ENCODE data around the gene ZNF764.
A peak's percentile ranks its signal among the peaks of the same experiment; 100 is the strongest.
"Not testable (repeated sequence)": the region's sequence is repeated elsewhere in the genome, so short reads cannot be mapped to it uniquely, and the experiment has no call there.

ZNF764 gene

DNA sequence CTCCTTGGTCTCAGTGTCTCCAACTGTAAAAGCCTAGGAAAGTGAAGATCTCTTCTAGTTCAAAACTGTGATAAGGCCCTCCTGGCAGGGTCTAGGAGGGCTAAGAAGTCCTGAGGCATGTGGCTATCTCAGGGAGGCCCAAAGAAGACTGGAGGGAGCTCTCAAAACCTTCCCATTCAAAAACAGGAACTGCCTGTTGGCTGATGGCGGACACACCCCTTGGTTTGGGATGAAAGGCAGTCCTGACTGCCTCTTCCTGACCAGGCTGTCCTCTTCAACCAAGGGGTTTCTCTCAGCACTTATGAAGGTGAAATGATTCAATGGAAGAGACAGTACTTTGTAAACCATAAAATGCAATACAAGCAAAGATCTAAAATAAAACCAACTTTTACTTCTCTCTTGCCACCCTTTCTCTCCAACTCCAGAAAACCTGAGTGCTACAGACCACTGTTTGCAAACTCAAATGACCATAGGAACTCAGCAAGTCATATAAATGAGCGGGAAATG, 4.7 kb downstream of the ZNF764 start:
- Mint-ChIP-seq H3K4me3 (no peak overlapping the region), H3K36me3 (ENCODE audit: insufficient read depth) (peaks cover 19% of the 10 kb centered on the region), H3K9me3 (no peaks in the 10 kb centered on the region), H3K27me3 (no peaks in the 10 kb centered on the region), H3K27ac (ENCODE audit: low read depth) (peak overlapping the region; percentile 22), H3K4me1 (peaks cover 30% of the 10 kb centered on the region)
- DNase-seq (ENCODE audit: low spot score in 2 of 2) (no peak), ATAC-seq (replicated peaks; ENCODE audit: extremely low read depth, poor library complexity, severe bottlenecking) (no peak)

DNA sequence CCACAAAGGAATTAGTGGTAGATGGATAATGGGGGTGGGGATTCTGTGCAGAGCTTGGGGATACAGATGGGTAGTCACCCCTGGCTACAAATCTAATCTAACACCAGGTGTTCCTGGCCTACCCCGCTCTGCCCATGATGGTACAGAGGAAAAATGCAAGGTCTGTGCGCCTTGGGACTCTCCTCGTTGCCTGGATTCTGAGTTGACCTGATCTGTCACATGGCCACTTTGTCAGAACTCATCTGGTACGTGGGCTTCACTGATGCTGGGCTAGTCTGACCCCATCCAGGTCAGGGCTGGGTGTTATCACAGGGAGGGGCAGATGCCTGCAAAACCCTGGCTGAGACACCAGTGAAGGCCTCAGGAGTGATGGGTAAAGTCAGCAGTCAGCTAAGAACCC, 5.2 kb downstream of the ZNF764 start:
- Mint-ChIP-seq H3K4me1 (peaks cover 30% of the 10 kb centered on the region), H3K36me3 (ENCODE audit: insufficient read depth) (peaks cover 15% of the 10 kb centered on the region), H3K4me3 (no peak overlapping the region), H3K9me3 (no peaks in the 10 kb centered on the region), H3K27ac (ENCODE audit: low read depth) (peak overlapping the region; percentile 22), H3K27me3 (no peaks in the 10 kb centered on the region)
- DNase-seq (ENCODE audit: low spot score in 2 of 2) (no peak), ATAC-seq (replicated peaks; ENCODE audit: extremely low read depth, poor library complexity, severe bottlenecking) (no peak)

DNA sequence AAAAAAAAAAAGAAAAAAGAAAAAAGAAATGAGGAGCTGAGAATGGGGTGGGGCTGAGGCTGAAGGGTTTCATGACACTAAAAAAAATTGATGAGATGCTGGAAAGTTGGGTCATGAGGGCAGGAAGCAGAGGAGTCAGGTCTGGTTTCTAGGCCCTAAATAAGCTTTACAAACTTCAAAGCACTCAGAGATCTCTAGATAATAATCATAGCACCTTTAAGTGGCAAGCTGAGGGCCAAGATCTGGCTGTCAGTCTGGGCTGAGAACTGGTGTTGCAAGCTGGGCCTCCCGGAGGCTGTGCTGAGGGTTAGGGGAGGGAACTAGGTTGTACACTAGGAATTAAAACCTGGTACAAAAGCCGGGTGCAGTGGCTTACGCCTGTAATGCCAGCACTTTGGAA, 6.4 kb downstream of the ZNF764 start:
- peak overlapping the region; percentile 76 for H3K4me3 Mint-ChIP-seq
- peaks cover 13% of the 10 kb centered on the region for H3K36me3 Mint-ChIP-seq (ENCODE audit: insufficient read depth)
- peaks cover 30% of the 10 kb centered on the region for H3K4me1 Mint-ChIP-seq
- H3K27me3 Mint-ChIP-seq, result no peaks in the 10 kb centered on the region
- H3K9me3 Mint-ChIP-seq, result no peaks in the 10 kb centered on the region
- ATAC-seq (replicated peaks; ENCODE audit: extremely low read depth, poor library complexity, severe bottlenecking) (peak; percentile 95), DNase-seq (ENCODE audit: low spot score in 2 of 2) (peak; percentile 37 to 72)
- peak overlapping the region; percentile 92 for H3K27ac Mint-ChIP-seq (ENCODE audit: low read depth)

DNA sequence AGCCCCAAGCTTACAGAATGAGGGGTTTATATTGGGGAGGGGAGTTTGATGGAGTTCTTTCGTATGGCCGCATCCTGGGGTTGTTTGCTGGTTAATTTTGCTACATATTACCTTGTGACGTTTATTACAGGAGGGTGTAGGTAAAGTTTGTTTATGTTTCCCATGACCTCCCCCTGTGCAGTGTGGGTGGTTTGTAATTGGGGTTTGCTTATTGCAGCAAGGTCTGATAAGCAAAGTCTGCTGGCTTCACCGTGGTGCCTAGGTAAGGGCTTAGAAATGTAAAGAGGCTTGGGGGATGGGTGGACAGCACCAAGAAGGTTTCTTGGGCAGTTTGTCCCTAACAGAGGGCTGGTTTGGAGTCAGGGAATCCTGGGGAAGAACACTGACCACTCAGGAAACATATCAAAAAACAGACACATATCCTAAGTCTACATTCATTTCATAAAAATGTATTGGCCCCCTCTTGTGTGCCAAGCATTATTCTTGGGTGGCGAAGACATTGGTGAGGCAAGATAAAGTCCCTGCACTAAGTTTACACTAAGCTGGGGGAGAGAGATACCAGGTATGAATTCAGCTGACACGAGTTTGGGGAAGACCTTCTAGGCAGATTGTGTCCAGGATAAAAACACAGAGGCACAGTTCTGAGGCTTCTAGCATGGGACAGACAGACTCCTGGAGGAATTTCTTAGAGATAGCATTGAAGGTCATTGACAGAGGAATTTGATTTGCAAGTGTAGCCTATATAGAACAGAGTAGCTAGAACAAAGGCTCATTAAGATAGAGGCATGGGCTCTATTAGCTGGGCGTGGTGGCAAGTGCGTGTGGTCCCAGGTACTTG, 9.5 kb downstream of the ZNF764 start:
- Mint-ChIP-seq H3K36me3 (ENCODE audit: insufficient read depth) (peaks cover 7% of the 10 kb centered on the region), H3K4me1 (peaks cover 23% of the 10 kb centered on the region), H3K4me3 (no peak overlapping the region), H3K9me3 (no peaks in the 10 kb centered on the region), H3K27me3 (no peaks in the 10 kb centered on the region), H3K27ac (ENCODE audit: low read depth) (peak overlapping the region; percentile 35)
- DNase-seq (ENCODE audit: low spot score in 2 of 2), result no peak
- ATAC-seq (replicated peaks; ENCODE audit: extremely low read depth, poor library complexity, severe bottlenecking), result no peak

DNA sequence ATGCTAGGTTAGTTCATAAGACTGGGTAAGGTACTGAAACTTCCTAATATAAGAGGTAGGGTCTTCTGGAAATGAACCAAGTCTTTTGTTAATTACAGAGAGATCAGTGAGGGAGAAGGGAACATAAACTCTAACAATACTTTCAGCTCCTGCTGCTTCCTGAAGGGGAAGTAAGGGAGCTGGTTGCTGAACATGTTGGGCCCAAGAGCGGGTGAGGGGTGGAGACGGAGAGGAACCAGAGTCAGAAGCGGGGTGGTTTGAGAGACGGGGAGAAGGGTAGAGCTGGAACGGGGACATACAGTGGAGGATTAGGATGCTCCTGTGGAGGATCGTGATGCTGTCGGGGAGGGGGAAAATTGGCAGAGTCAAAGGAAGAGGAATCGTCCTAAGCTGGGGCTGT, 12.1 kb downstream of the ZNF764 start:
- Mint-ChIP-seq H3K4me3 (no peak overlapping the region), H3K9me3 (no peaks in the 10 kb centered on the region), H3K27me3 (no peaks in the 10 kb centered on the region), H3K4me1 (peaks cover under 1% of the 10 kb centered on the region), H3K27ac (ENCODE audit: low read depth) (peak overlapping the region; percentile 20), H3K36me3 (ENCODE audit: insufficient read depth) (peaks cover 1% of the 10 kb centered on the region)
- ATAC-seq (replicated peaks; ENCODE audit: extremely low read depth, poor library complexity, severe bottlenecking), result no peak
- DNase-seq (ENCODE audit: low spot score in 2 of 2), result no peak

DNA sequence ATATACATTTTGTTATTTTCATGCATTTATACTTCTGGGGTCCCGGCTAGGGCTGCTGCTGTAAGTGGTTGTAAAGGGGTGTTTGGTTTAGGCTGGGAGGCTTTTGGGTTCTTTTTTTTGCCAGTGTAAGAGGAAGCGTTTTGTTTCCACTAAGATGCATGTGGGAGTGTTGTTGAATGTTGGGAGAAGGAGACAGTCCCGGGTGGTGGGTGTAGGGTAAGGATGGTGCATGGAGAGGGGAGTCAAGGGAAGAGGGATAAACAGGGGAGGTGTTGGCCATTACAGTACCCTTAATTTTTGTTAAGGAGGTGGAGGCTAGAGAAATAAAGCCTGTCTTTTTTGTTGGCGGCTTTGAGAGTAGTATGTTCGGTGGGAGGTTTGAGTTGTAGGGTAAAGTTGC, 15.1 kb downstream of the ZNF764 start:
- no peak overlapping the region for H3K4me3 Mint-ChIP-seq
- DNase-seq (ENCODE audit: low spot score in 2 of 2) (no peak), ATAC-seq (replicated peaks; ENCODE audit: extremely low read depth, poor library complexity, severe bottlenecking) (no peak)
- H3K4me1 Mint-ChIP-seq, result no peaks in the 10 kb centered on the region
- H3K27ac Mint-ChIP-seq (ENCODE audit: low read depth), result no peak overlapping the region
- no peaks in the 10 kb centered on the region for H3K9me3 Mint-ChIP-seq
- no peaks in the 10 kb centered on the region for H3K36me3 Mint-ChIP-seq (ENCODE audit: insufficient read depth)
- H3K27me3 Mint-ChIP-seq, result no peaks in the 10 kb centered on the region

DNA sequence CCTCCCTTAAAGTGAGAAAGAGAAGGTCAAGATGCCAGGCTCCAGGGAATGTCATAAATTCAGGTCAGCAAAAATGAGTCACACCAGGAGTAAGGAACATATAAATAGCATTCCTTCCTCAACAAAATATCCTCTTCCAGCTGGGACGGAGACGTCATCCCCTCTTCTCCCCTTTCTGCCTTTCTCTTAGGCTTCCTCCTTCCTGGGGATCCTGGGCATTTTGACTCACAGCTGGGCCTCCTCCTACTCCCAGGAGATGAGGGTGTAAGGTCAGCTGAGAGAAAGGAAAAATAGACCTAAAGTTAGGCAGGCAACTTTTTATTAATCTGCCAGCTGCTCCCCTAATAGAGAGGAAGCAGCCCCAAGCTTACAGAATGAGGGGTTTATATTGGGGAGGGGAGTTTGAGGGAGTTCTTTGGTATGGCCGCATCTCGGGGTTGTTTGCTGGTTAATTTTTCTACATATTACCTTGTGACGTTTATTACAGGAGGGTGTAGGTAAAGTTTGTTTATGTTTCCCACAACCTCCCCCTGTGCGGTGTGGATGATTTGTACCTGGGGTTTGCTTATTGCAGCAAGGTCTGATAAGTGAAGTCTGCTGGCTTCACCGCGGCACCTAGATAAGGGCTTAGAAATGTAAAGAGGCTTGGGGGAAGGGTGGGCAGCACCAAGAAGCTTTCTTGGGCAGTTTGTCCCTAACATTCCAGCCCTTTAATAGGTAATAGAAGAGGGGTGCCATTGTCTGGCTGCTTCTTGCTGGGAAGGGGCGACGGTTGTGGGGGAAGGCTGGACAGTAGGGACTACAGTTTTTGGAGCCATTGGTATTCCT, 16.5 kb downstream of the ZNF764 start:
- no peak overlapping the region for H3K27ac Mint-ChIP-seq (ENCODE audit: low read depth)
- ATAC-seq (replicated peaks; ENCODE audit: extremely low read depth, poor library complexity, severe bottlenecking), result no peak
- no peaks in the 10 kb centered on the region for H3K4me1 Mint-ChIP-seq
- no peaks in the 10 kb centered on the region for H3K36me3 Mint-ChIP-seq (ENCODE audit: insufficient read depth)
- H3K27me3 Mint-ChIP-seq, result no peaks in the 10 kb centered on the region
- no peaks in the 10 kb centered on the region for H3K9me3 Mint-ChIP-seq
- no peak for DNase-seq (ENCODE audit: low spot score in 2 of 2)
- H3K4me3 Mint-ChIP-seq, result no peak overlapping the region

DNA sequence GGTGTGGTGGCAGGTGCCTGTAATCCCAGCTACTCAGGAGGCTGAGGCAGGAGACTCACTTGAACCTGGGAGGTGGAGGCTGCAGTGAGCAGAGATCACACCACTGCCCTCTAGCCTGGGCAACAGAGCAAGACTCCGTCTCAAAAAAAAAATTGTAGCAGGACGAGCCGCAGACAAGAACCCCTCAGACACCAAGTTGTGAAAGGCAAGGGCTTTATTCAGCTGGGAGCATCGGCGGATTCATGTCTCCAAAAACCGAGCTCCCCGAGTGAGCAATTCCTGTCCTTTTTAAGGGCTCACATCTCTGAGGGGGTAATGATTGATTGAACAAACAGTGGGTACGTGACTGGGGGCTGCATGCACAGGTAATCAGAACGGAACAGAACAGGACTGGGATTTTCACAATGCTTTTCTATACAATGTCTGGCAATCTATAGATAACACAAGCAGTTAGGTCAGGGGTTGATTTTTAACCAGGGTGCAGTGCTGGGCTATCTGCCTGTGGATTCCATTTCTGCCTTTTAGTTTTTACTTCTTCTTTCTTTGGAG, 17.2 kb downstream of the ZNF764 start:
- DNase-seq (ENCODE audit: low spot score in 2 of 2); ATAC-seq (replicated peaks; ENCODE audit: extremely low read depth, poor library complexity, severe bottlenecking); H3K4me3 Mint-ChIP-seq; H3K27me3 Mint-ChIP-seq; H3K9me3 Mint-ChIP-seq; H3K36me3 Mint-ChIP-seq (ENCODE audit: insufficient read depth); H3K27ac Mint-ChIP-seq (ENCODE audit: low read depth); H3K4me1 Mint-ChIP-seq: not testable (repeated sequence)

DNA sequence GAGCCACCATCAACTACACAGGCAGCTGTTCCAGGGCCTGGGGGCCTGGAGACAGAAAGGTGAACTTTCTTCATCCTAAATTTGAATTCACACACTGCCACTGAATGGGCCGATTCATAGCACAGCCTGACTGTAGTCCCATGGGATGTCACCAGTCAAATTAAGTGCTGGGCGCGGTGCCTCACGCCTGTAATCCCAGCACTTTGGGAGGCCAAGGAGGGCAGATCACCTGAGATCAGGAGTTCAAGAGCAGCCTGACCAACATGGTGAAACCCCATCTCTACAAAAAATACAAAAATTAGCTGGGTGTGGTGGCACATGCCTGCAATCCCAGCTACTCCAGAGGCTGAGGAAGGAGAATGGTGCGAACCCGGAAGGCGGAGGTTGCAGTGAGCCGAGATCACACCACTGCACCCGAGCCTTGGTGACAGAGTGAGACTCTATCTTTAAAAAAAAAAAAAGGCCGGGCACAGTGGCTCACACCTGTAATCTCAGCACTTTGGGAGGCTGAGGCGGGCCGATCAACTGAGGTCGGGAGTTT, 18.1 kb downstream of the ZNF764 start:
- H3K27ac Mint-ChIP-seq (ENCODE audit: low read depth); ATAC-seq (replicated peaks; ENCODE audit: extremely low read depth, poor library complexity, severe bottlenecking); H3K36me3 Mint-ChIP-seq (ENCODE audit: insufficient read depth); H3K27me3 Mint-ChIP-seq; DNase-seq (ENCODE audit: low spot score in 2 of 2); H3K4me3 Mint-ChIP-seq; H3K9me3 Mint-ChIP-seq: not testable (repeated sequence)
- peaks cover 15% of the 10 kb centered on the region for H3K4me1 Mint-ChIP-seq

DNA sequence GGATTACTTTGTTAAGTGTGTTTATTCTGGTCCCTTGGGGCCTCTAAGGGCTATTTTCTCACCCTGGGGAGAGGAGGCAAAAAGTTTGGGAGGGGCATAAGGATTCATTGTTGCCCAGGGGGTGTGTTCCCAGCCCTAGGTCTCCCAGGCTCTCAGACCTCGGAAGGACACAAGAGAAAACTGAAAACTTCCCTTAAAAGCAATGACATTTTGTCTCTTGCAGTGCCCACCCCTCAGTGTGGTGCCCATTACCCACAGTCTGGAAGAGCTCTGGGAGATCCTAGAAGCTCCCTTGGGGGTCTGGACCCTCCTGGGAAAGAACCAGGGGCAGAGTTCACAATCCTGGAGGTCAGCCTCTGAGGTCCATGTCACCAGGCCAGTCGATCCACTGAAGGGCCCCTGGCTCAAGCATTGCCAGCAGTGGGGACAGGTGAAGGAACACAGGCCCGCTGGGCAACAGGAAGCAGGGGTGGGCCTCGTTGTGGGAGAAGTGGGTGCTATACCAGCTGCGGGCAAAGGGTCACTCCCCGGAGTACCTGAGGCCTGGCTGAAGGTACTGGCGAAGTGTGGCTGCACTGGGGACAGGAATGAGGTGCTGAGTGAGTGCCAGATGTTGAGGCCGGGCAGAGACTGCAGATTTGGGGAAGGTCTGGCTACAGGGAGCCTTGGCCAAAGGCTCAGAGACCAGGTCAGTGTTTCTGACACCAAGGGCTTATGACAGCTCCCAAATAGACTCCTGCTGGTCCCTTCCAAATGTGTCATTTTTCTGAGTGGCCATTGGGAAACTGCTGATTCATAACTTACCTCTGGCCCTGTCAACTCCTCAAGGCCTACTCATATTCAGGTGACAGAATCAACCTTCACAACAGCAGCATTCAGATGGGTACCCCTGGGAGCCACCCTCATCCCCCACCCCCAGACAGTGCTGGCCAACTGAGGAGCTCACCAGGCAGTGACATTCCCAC, 18.9 kb downstream of the ZNF764 start:
- ATAC-seq (replicated peaks; ENCODE audit: extremely low read depth, poor library complexity, severe bottlenecking), result no peak
- H3K9me3 Mint-ChIP-seq, result no peaks in the 10 kb centered on the region
- no peak overlapping the region for H3K27ac Mint-ChIP-seq (ENCODE audit: low read depth)
- DNase-seq (ENCODE audit: low spot score in 2 of 2), result no peak
- peaks cover 10% of the 10 kb centered on the region for H3K36me3 Mint-ChIP-seq (ENCODE audit: insufficient read depth)
- H3K27me3 Mint-ChIP-seq, result no peaks in the 10 kb centered on the region
- peaks cover 19% of the 10 kb centered on the region for H3K4me1 Mint-ChIP-seq
- no peak overlapping the region for H3K4me3 Mint-ChIP-seq

DNA sequence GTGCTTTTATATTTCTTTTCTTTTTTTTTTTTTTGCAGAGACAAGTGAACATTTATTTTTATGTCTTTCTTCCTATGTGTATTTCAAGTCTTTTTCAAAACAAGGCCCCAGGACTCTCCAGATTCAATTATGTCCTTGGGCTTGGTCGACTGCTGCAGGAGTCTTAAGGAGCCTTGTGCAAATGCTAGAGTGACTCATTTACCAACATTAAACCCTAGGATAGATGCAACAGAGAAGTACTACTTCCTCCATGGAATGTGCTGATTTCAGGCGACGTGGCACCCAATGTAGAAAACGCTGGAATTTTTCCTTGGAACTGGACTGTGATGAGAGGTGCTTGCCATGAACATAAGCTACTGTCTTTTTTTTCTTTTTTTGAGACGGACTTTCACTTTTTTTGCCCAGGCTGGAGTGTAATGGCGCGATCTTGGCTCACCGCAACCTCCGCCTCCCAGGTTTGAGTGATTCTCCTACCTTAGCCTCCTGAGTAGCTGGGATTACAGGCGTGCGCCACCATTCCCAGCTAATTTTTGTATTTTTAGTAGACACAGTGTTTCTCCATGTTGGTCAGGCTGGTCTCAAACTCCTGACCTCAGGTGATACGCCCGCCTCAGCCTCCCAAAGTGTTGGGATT, 21.7 kb downstream of the ZNF764 start:
- peak overlapping the region; percentile 93 for H3K27ac Mint-ChIP-seq (ENCODE audit: low read depth)
- not testable (repeated sequence) for DNase-seq (ENCODE audit: low spot score in 2 of 2)

More for the DNA sequence above, 21.7 kb downstream of the ZNF764 start:
- Mint-ChIP-seq H3K4me3 (peak overlapping the region; percentile 91), H3K36me3 (ENCODE audit: insufficient read depth) (peaks cover 17% of the 10 kb centered on the region), H3K4me1 (peaks cover 24% of the 10 kb centered on the region)
- not testable (repeated sequence) for H3K27me3 Mint-ChIP-seq; ATAC-seq (replicated peaks; ENCODE audit: extremely low read depth, poor library complexity, severe bottlenecking); H3K9me3 Mint-ChIP-seq

All from central memory CD8-positive, alpha-beta T cell (primary cell).